HepG2 (cell line): ENCODE results near the gene PLEKHN1. TPM values are rescaled to one million over a fixed set of nuclear protein-coding genes. Genes with fewer than 3 reads are reported as not detected.
A peak's percentile ranks its signal among the peaks of the same experiment; 100 is the strongest.

ENCODE experiments used
- AGO2 ChIP-seq: fragments of 200-400 bp; formaldehyde crosslinking; optimal IDR thresholded peaks from 2 replicates; pipeline ENCODE3; 2017; ENCODE audit warnings: mild to moderate bottlenecking, low read depth, low read length, moderate library complexity
- CC2D1A ChIP-seq: sonication (generic); formaldehyde crosslinking; IDR thresholded peaks from 2 replicates; pipeline ENCODE4 v1.8.1; 2023; ENCODE audit warnings: mild to moderate bottlenecking, missing genetic modification reagents
- FOXC1 ChIP-seq: sonication (generic); formaldehyde crosslinking; IDR thresholded peaks from 2 replicates; pipeline ENCODE4 v1.8.0; 2022; ENCODE audit warnings: mild to moderate bottlenecking, missing genetic modification reagents, borderline replicate concordance
- KDM4B ChIP-seq: sonication (generic); formaldehyde crosslinking; IDR thresholded peaks from 2 replicates; pipeline ENCODE4 v1.4.0; 2020; ENCODE audit warnings: missing genetic modification reagents
- MATR3 ChIP-seq: sonication (generic); formaldehyde crosslinking; IDR thresholded peaks from 2 replicates; pipeline ENCODE4 v1.4.0; 2020; ENCODE audit warnings: missing genetic modification reagents
- RBM22 ChIP-seq: fragments of 200-400 bp; formaldehyde crosslinking; optimal IDR thresholded peaks from 2 replicates; pipeline ENCODE3; 2017; ENCODE audit warnings: mild to moderate bottlenecking, low read length, moderate library complexity
- TBX3 ChIP-seq: fragments of 450-650 bp; IDR thresholded peaks from 2 replicates; pipeline ENCODE4 v1.6.1; 2017; ENCODE audit warnings: antibody characterized with exemption, mild to moderate bottlenecking, inconsistent platforms, borderline replicate concordance
- TP53 ChIP-seq: sonication (generic); formaldehyde crosslinking; conservative IDR thresholded peaks from 2 replicates; pipeline ENCODE4 v1.4.0; 2020; ENCODE audit warnings: missing genetic modification reagents
- ZMYM4 ChIP-seq: sonication (generic); formaldehyde crosslinking; IDR thresholded peaks from 2 replicates; pipeline ENCODE4 v1.8.1; 2023; ENCODE audit warnings: mild to moderate bottlenecking, missing genetic modification reagents
- ZNF614 ChIP-seq: IDR thresholded peaks from 2 replicates; pipeline ENCODE4 v1.6.1; 2018; ENCODE audit warnings: missing biosample characterization, missing genetic modification reagents, inconsistent platforms, borderline replicate concordance
- ZNF644 ChIP-seq: IDR thresholded peaks from 2 replicates; pipeline ENCODE4 v1.6.1; 2016; ENCODE audit warnings: low read depth
- ZNF703 ChIP-seq: sonication (generic); formaldehyde crosslinking; IDR thresholded peaks from 2 replicates; pipeline ENCODE4 v1.5.1; 2020; ENCODE audit warnings: missing genetic modification reagents, mild to moderate bottlenecking, moderate library complexity, borderline replicate concordance
- ZNF777 ChIP-seq: sonication (generic); formaldehyde crosslinking; IDR thresholded peaks from 2 replicates; pipeline ENCODE4 v1.4.0; 2020; ENCODE audit warnings: missing genetic modification reagents
- polyA plus RNA-seq, 8 experiments: library from polyadenylated mRNA; depleted of rRNA in 3 of 8; stranded (reverse) in 7 of 8; unstranded in 1 of 8; fragments of >200 nt; fragmentation: Illumina TruSeq in 4 of 8; extraction: Trizol in 4 of 8; gene quantifications; 2 replicates each; pipeline versions ENCODE4 v1.2.1 to v1.2.3, GENCODE V29; 2011 to 2016; ENCODE audit warnings: low read depth in 4 of 8, missing spikeins in 1 of 8, mixed read lengths in 1 of 8; ENCODE audit not compliant: insufficient read depth in 1 of 8
- total RNA-seq, 5 experiments: library from RNA; depleted of rRNA; stranded (reverse); fragments of >200 nt; fragmentation: Illumina TruSeq; extraction: Trizol; gene quantifications; 2 replicates each; pipeline ENCODE4 v1.2.3, GENCODE V29; 2016; ENCODE audit warnings: low read depth in 1 of 5
- TF ChIP-seq, protein P1 (sequence below): sonication (generic); formaldehyde crosslinking; IDR thresholded peaks from 2 replicates; pipeline ENCODE4 v1.5.0; 2020; ENCODE audit warnings: mild to moderate bottlenecking, missing genetic modification reagents, borderline replicate concordance
- TF ChIP-seq, protein P2 (sequence below): sonication (generic); formaldehyde crosslinking; IDR thresholded peaks from 2 replicates; pipeline ENCODE4 v1.8.0; 2022; ENCODE audit warnings: mild to moderate bottlenecking, missing genetic modification reagents
- TF ChIP-seq, protein P3 (sequence below): sonication (generic); formaldehyde crosslinking; IDR thresholded peaks from 2 replicates; pipeline ENCODE4 v1.4.0; 2020; ENCODE audit warnings: missing genetic modification reagents
- TF ChIP-seq, protein P4 (sequence below): IDR thresholded peaks from 2 replicates; pipeline ENCODE4 v1.6.1; 2016; ENCODE audit warnings: missing genetic modification reagents, missing compliant biosample characterization
- TF ChIP-seq, protein P5 (sequence below): sonication (generic); formaldehyde crosslinking; IDR thresholded peaks from 2 replicates; pipeline ENCODE4 v1.4.0; 2020; ENCODE audit warnings: missing genetic modification reagents

The PLEKHN1 gene
- total and polyA plus RNA-seq, 2 of the 13 experiments (the other 11 are each of a cell fraction or from before 2014, with no cell fraction given), result 0.42 to 0.58 TPM

DNA sequence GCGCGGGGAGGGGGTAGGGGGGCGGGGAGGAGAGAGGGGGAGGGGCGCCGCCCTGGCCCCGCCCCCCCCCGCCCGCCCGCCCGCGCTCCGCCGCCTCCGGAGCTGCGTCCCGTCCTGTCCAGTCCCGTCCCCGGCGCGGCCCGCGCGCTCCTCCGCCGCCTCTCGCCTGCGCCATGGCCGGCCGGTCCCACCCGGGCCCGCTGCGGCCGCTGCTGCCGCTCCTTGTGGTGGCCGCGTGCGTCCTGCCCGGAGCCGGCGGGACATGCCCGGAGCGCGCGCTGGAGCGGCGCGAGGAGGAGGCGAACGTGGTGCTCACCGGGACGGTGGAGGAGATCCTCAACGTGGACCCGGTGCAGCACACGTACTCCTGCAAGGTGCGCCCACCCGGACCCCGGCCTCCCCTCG lies 53.7 kb downstream of the PLEKHN1 start, which contains the start of gene AGRN (continued):
- TF ChIP-seq, protein P1, sequence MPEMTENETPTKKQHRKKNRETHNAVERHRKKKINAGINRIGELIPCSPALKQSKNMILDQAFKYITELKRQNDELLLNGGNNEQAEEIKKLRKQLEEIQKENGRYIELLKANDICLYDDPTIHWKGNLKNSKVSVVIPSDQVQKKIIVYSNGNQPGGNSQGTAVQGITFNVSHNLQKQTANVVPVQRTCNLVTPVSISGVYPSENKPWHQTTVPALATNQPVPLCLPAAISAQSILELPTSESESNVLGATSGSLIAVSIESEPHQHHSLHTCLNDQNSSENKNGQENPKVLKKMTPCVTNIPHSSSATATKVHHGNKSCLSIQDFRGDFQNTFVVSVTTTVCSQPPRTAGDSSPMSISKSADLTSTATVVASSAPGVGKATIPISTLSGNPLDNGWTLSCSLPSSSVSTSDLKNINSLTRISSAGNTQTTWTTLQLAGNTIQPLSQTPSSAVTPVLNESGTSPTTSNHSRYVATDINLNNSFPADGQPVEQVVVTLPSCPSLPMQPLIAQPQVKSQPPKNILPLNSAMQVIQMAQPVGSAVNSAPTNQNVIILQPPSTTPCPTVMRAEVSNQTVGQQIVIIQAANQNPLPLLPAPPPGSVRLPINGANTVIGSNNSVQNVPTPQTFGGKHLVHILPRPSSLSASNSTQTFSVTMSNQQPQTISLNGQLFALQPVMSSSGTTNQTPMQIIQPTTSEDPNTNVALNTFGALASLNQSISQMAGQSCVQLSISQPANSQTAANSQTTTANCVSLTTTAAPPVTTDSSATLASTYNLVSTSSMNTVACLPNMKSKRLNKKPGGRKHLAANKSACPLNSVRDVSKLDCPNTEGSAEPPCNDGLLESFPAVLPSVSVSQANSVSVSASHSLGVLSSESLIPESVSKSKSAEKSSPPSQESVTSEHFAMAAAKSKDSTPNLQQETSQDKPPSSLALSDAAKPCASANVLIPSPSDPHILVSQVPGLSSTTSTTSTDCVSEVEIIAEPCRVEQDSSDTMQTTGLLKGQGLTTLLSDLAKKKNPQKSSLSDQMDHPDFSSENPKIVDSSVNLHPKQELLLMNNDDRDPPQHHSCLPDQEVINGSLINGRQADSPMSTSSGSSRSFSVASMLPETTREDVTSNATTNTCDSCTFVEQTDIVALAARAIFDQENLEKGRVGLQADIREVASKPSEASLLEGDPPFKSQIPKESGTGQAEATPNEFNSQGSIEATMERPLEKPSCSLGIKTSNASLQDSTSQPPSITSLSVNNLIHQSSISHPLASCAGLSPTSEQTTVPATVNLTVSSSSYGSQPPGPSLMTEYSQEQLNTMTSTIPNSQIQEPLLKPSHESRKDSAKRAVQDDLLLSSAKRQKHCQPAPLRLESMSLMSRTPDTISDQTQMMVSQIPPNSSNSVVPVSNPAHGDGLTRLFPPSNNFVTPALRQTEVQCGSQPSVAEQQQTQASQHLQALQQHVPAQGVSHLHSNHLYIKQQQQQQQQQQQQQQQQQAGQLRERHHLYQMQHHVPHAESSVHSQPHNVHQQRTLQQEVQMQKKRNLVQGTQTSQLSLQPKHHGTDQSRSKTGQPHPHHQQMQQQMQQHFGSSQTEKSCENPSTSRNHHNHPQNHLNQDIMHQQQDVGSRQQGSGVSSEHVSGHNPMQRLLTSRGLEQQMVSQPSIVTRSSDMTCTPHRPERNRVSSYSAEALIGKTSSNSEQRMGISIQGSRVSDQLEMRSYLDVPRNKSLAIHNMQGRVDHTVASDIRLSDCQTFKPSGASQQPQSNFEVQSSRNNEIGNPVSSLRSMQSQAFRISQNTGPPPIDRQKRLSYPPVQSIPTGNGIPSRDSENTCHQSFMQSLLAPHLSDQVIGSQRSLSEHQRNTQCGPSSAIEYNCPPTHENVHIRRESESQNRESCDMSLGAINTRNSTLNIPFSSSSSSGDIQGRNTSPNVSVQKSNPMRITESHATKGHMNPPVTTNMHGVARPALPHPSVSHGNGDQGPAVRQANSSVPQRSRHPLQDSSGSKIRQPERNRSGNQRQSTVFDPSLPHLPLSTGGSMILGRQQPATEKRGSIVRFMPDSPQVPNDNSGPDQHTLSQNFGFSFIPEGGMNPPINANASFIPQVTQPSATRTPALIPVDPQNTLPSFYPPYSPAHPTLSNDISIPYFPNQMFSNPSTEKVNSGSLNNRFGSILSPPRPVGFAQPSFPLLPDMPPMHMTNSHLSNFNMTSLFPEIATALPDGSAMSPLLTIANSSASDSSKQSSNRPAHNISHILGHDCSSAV (CRISPR knock-in tag), result no peak
- no peak for TF ChIP-seq MATR3 (CRISPR knock-in tag)
- no peak for TF ChIP-seq ZNF614
- TF ChIP-seq TP53 (CRISPR knock-in tag), result no peak
- TF ChIP-seq, protein P2, sequence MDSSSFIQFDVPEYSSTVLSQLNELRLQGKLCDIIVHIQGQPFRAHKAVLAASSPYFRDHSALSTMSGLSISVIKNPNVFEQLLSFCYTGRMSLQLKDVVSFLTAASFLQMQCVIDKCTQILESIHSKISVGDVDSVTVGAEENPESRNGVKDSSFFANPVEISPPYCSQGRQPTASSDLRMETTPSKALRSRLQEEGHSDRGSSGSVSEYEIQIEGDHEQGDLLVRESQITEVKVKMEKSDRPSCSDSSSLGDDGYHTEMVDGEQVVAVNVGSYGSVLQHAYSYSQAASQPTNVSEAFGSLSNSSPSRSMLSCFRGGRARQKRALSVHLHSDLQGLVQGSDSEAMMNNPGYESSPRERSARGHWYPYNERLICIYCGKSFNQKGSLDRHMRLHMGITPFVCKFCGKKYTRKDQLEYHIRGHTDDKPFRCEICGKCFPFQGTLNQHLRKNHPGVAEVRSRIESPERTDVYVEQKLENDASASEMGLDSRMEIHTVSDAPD (CRISPR knock-in tag), result no peak
- TF ChIP-seq, protein P3, sequence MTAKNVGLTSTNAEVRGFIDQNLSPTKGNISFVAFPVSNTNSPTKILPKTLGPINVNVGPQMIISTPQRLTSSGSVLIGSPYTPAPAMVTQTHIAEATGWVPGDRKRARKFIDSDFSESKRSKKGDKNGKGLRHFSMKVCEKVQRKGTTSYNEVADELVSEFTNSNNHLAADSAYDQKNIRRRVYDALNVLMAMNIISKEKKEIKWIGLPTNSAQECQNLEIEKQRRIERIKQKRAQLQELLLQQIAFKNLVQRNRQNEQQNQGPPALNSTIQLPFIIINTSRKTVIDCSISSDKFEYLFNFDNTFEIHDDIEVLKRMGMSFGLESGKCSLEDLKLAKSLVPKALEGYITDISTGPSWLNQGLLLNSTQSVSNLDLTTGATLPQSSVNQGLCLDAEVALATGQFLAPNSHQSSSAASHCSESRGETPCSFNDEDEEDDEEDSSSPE, result no peak
- peak; percentile 44 for TF ChIP-seq AGO2
- no peak for TF ChIP-seq ZNF777 (CRISPR knock-in tag)
- no peak for TF ChIP-seq TBX3
- no peak for TF ChIP-seq KDM4B (CRISPR knock-in tag)
- TF ChIP-seq RBM22, result no peak
- no peak for TF ChIP-seq ZNF703 (CRISPR knock-in tag)
- TF ChIP-seq ZMYM4, result no peak
- TF ChIP-seq, protein P4, sequence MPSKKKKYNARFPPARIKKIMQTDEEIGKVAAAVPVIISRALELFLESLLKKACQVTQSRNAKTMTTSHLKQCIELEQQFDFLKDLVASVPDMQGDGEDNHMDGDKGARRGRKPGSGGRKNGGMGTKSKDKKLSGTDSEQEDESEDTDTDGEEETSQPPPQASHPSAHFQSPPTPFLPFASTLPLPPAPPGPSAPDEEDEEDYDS (CRISPR knock-in tag), result no peak
- TF ChIP-seq FOXC1, result no peak
- TF ChIP-seq CC2D1A (CRISPR knock-in tag), result no peak
- TF ChIP-seq, protein P5, sequence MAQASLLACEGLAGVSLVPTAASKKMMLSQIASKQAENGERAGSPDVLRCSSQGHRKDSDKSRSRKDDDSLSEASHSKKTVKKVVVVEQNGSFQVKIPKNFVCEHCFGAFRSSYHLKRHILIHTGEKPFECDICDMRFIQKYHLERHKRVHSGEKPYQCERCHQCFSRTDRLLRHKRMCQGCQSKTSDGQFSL, result no peak
- TF ChIP-seq ZNF644 (CRISPR knock-in tag), result no peak
